Left lung (tissue), 10 donors: ENCODE data around the gene ZDHHC19. TPM values are rescaled to one million over a fixed set of nuclear protein-coding genes. Genes with fewer than 3 reads are reported as not detected.
A peak's percentile ranks its signal among the peaks of the same experiment; 100 is the strongest.

Experiments used
- ATAC-seq: fragments of 200-7000 bp; cut with Tn5 transposase; one replicate; pipeline ENCODE4 v1.9.1; 2020; ENCODE audit warnings: moderate library complexity
- DNase-seq, 4 donors: peaks; one replicate each; pipeline ENCODE4 v3.0.0-alpha.2; 2013 to 2020
- H3K27ac ChIP-seq, 2 donors: fragments of 200-600 bp; sonication (generic) in 1 of 2; one replicate each; pipeline versions ENCODE4 v1.5.0 to v1.8.0; 2020 to 2021
- H3K27me3 ChIP-seq, 2 donors: fragments of 200-600 bp; sonication (generic) in 1 of 2; one replicate each; pipeline versions ENCODE4 v1.5.0 to v1.8.0; 2020 to 2021
- H3K36me3 ChIP-seq, 2 donors: fragments of 200-600 bp; sonication (generic) in 1 of 2; one replicate each; pipeline versions ENCODE4 v1.5.0 to v1.8.0; 2020 to 2021
- H3K4me1 ChIP-seq, 2 donors: fragments of 200-600 bp; one replicate each; pipeline ENCODE4 v1.8.0; 2021
- H3K4me3 ChIP-seq, 2 donors: fragments of 200-600 bp; sonication (generic) in 1 of 2; one replicate each; pipeline versions ENCODE4 v1.5.0 to v1.8.0; 2020 to 2021; ENCODE audit warnings: mild to moderate bottlenecking in 1 of 2
- H3K9me3 ChIP-seq, 2 donors: fragments of 200-600 bp; sonication (generic) in 1 of 2; one replicate each; pipeline versions ENCODE4 v1.5.0 to v1.8.0; 2020 to 2021
- CTCF ChIP-seq, 2 donors: fragments of 200-600 bp; sonication (generic) in 1 of 2; IDR thresholded peaks; one replicate each; pipeline versions ENCODE4 v1.5.0 to v1.8.0; 2021; ENCODE audit warnings: antibody characterized with exemption in 2 of 2
- intact Hi-C, 2 donors: fragments of 100-400 bp; cut with DNase I; formaldehyde crosslinking; loops; one replicate each; pipeline versions ENCODE4 v1.11.2 to v1.14.2; 2022
- polyA plus RNA-seq, 6 donors: library from polyadenylated mRNA; unstranded; fragments of 120-200 nt; gene quantifications; one replicate each; pipeline ENCODE4 v1.2.1, GENCODE V29; 2013; ENCODE audit not compliant: insufficient read length in 6 of 6
- total RNA-seq, 2 donors: library from RNA; stranded (reverse); fragmentation: NEBNext Ultra II Directional; extraction: Animal tissue kit (Norgen Biotek cat#: 25700); gene quantifications; one replicate each; pipeline ENCODE4 v1.2.1, GENCODE V29; 2021
- donor health status: DM: no; HTN: yes; CAD: no.
- donor health status: DM: no; HTN: no; CAD: no.

The ZDHHC19 gene
- total and polyA plus RNA-seq, 8 donors = 0.20 to 8.8 (median 0.48) TPM; not detected in 3

- Histone ChIP-seq H3K27ac (peak overlapping the region in 1 of 2 donors; percentile 87), H3K9me3 (no peaks in the 10 kb centered on the region), H3K4me3 (no peak overlapping the region), H3K27me3 (peaks cover 0 to 28% of the 10 kb centered on the region in 2 donors), H3K4me1 (peaks cover 8 to 38% of the 10 kb centered on the region in 2 donors), H3K36me3 (no peaks in the 10 kb centered on the region)
- TF ChIP-seq CTCF (IDR thresholded peaks at IDR 0.05) = no peak
- ATAC-seq (no peak), DNase-seq (no peak)
- intact Hi-C loops = no loop called here
These were observed 7.0 kb upstream of the ZDHHC19 start for GRCh38 chr3:196218155-196218712.

- Histone ChIP-seq H3K27ac (peak overlapping the region in 1 of 2 donors; percentile 87), H3K4me1 (peaks cover 8 to 38% of the 10 kb centered on the region in 2 donors), H3K4me3 (no peak overlapping the region), H3K27me3 (peaks cover 0 to 28% of the 10 kb centered on the region in 2 donors), H3K9me3 (no peaks in the 10 kb centered on the region), H3K36me3 (no peaks in the 10 kb centered on the region)
- TF ChIP-seq CTCF (IDR thresholded peaks at IDR 0.05) = no peak
- ATAC-seq (no peak), DNase-seq (no peak)
- intact Hi-C loops = no loop called here
These were observed 6.3 kb upstream of the ZDHHC19 start for GRCh38 chr3:196217307-196218154.

GRCh38 chr3:196216681-196217211 is 5.5 kb upstream of the ZDHHC19 start:
- TF ChIP-seq CTCF (IDR thresholded peaks at IDR 0.05) = no peak
- ATAC-seq (peak; percentile 6), DNase-seq (no peak)
- Histone ChIP-seq H3K4me3 (no peak overlapping the region), H3K9me3 (no peaks in the 10 kb centered on the region), H3K4me1 (peaks cover 8 to 38% of the 10 kb centered on the region in 2 donors), H3K27me3 (peaks cover 0 to 28% of the 10 kb centered on the region in 2 donors), H3K27ac (peak overlapping the region in 1 of 2 donors; percentile 87), H3K36me3 (no peaks in the 10 kb centered on the region)
- intact Hi-C loops = no loop called here

- Histone ChIP-seq H3K27me3 (peaks cover 0 to 28% of the 10 kb centered on the region in 2 donors), H3K4me3 (no peak within 1 kb of the TSS), H3K4me1 (peaks cover 8 to 38% of the 10 kb centered on the region in 2 donors), H3K27ac (peak within 1 kb of the TSS in 1 of 2 donors; percentile 87), H3K9me3 (no peaks in the 10 kb centered on the region), H3K36me3 (no peaks in the 10 kb centered on the region)
- ATAC-seq = peak; percentile 41
- intact Hi-C loops = no loop called here
- DNase-seq = no peak
- no peak for TF ChIP-seq CTCF (IDR thresholded peaks at IDR 0.05)
These were observed 4.9 kb upstream of the ZDHHC19 start, which contains the start of gene SLC51A for GRCh38 chr3:196216089-196216564. SLC51A (plus strand) TSS chr3:196216534; CDS start chr3:196216713, 179 bp downstream.
